Transverse colon (tissue), 4 donors: ENCODE results near the gene CLCN1. TPM values are rescaled to one million over a fixed set of nuclear protein-coding genes. Genes with fewer than 3 reads are reported as not detected.

Source experiments
- DNase-seq: peaks from one replicate; pipeline ENCODE4 v3.0.0-alpha.2; 2019
- H3K27ac ChIP-seq, 4 donors: fragments of 200-600 bp; sonication (generic); 2 replicates each; pipeline ENCODE4 v1.5.1; 2016 to 2018; ENCODE audit warnings: inconsistent platforms in 4 of 4
- H3K27me3 ChIP-seq: fragments of 200-600 bp; sonication (generic); 2 replicates; pipeline ENCODE4 v1.5.1; 2017; ENCODE audit warnings: inconsistent platforms
- H3K36me3 ChIP-seq, 4 donors: fragments of 200-600 bp; sonication (generic); 2 replicates each; pipeline ENCODE4 v1.5.1; 2017 to 2019; ENCODE audit warnings: inconsistent platforms in 4 of 4
- H3K4me1 ChIP-seq, 4 donors: fragments of 200-600 bp; sonication (generic); 2 replicates each; pipeline ENCODE4 v1.5.1; 2017 to 2020; ENCODE audit warnings: inconsistent platforms in 4 of 4
- H3K4me3 ChIP-seq, 4 donors: fragments of 200-600 bp; sonication (generic); 1 replicate in 1 of 4; 2 replicates in 3 of 4; pipeline versions ENCODE4 v1.5.1 to v1.6.1; 2017 to 2019; ENCODE audit warnings: inconsistent platforms in 4 of 4
- H3K9me3 ChIP-seq, 2 donors: fragments of 200-600 bp; sonication (generic); 2 replicates each; pipeline ENCODE4 v1.5.1; 2017 to 2019; ENCODE audit warnings: inconsistent platforms in 2 of 2
- CTCF ChIP-seq, 5 experiments: fragments of 200-600 bp in 3 of 5; fragments of 450-650 bp in 2 of 5; sonication (generic) in 3 of 5; IDR thresholded peaks; 1 replicate in 2 of 5; 2 replicates in 3 of 5; pipeline ENCODE4 v1.5.1; 2016 to 2017; ENCODE audit warnings: antibody characterized with exemption in 5 of 5, inconsistent platforms in 3 of 5, mild to moderate bottlenecking in 2 of 5, moderate library complexity in 1 of 5
- EP300 ChIP-seq: sonication (generic); formaldehyde crosslinking; IDR thresholded peaks from one replicate; pipeline ENCODE4 v1.6.1; 2017; ENCODE audit warnings: antibody characterized with exemption, low read depth
- POLR2A ChIP-seq: fragments of 450-650 bp; IDR thresholded peaks from one replicate; pipeline ENCODE4 v1.6.1; 2016; ENCODE audit warnings: antibody characterized with exemption, mild to moderate bottlenecking, moderate library complexity
- POLR2AphosphoS5 ChIP-seq, 3 donors: sonication (generic); formaldehyde crosslinking; IDR thresholded peaks; one replicate each; pipeline ENCODE4 v1.6.1; 2016; ENCODE audit warnings: antibody characterized with exemption in 3 of 3
- WGBS, 2 donors: methylation state at CpG; one replicate each; pipeline ENCODE4 v1.1.5; 2018; ENCODE audit warnings: low coverage in 1 of 2; 5-methylcytosine and 5-hydroxymethylcytosine counted together
- in situ Hi-C, 4 donors: fragments of 200-750 bp; cut with MboI; loops; one replicate each; pipeline versions ENCODE4 v1.15.0 to v1.15.1; 2017; ENCODE audit warnings: low sequenced_read_pairs in 3 of 4, low pct_ligation_motif_present in 1 of 4, low pct_unique_long_range_greater_than_20kb in 1 of 4
- intact Hi-C: fragments of 100-400 bp; cut with DNase I; formaldehyde crosslinking; loops from one replicate; pipeline ENCODE4 v1.15.1; 2023; ENCODE audit warnings: low total_unique reads
- total RNA-seq, 4 donors: library from RNA; depleted of rRNA; stranded (reverse); fragments of >200 nt; gene quantifications; one replicate each; pipeline ENCODE4 v1.1.0, GENCODE V29; 2016

Gene CLCN1
- total RNA-seq, 4 donors from 2014 or later = not detected

- H3K36me3 ChIP-seq = peaks cover 3 to 78% (median 32%) of the 10 kb centered on the region in 4 donors
- peaks cover 0 to 34% (median 4%) of the 10 kb centered on the region in 4 donors for H3K4me1 ChIP-seq
- in situ Hi-C loops (no loop called here), intact Hi-C loops (no loop called here)
- no peak for DNase-seq
- peak overlapping the region in 1 of 4 donors; percentile 9 for H3K27ac ChIP-seq
- TF ChIP-seq POLR2AphosphoS5 (IDR thresholded peaks at IDR 0.05) = no peak
- TF ChIP-seq CTCF (IDR thresholded peaks at IDR 0.05) = no peak
- TF ChIP-seq EP300 = no peak
- no peaks in the 10 kb centered on the region for H3K27me3 ChIP-seq
- H3K9me3 ChIP-seq = no peaks in the 10 kb centered on the region
- H3K4me3 ChIP-seq = no peak overlapping the region
Observed at GRCh38 chr7:143295870-143296269, 20.0 kb upstream of the CLCN1 start.

- no peak for TF ChIP-seq EP300
- TF ChIP-seq POLR2AphosphoS5 (IDR thresholded peaks at IDR 0.05) = no peak
- no peak for TF ChIP-seq POLR2A
- TF ChIP-seq CTCF (IDR thresholded peaks at IDR 0.05) = no peak
Observed at GRCh38 chr7:143296686-143297085, 19.2 kb upstream of the CLCN1 start.

GRCh38 chr7:143299346-143299745 is 16.6 kb upstream of the CLCN1 start:
- H3K36me3 ChIP-seq = peaks cover 0 to 84% (median 29%) of the 10 kb centered on the region in 4 donors
- TF ChIP-seq POLR2AphosphoS5 (IDR thresholded peaks at IDR 0.05) (no peak), EP300 (no peak), CTCF (IDR thresholded peaks at IDR 0.05) (no peak), POLR2A (no peak)
- in situ Hi-C loops (no loop called here), intact Hi-C loops (no loop called here)
- DNase-seq = no peak
- H3K27ac ChIP-seq = no peak overlapping the region
- no peaks in the 10 kb centered on the region for H3K9me3 ChIP-seq
- H3K27me3 ChIP-seq = no peaks in the 10 kb centered on the region
- no peak overlapping the region for H3K4me3 ChIP-seq
- H3K4me1 ChIP-seq = peaks cover 0 to 33% (median 4%) of the 10 kb centered on the region in 4 donors
- 77 to 89% methylated on average over 2 of the region's 2 CpGs for WGBS, 2 donors

More at GRCh38 chr7:143296686-143297085, 19.2 kb upstream of the CLCN1 start:
- H3K27me3 ChIP-seq = no peaks in the 10 kb centered on the region
- peaks cover 0 to 33% (median 4%) of the 10 kb centered on the region in 4 donors for H3K4me1 ChIP-seq
- intact Hi-C loops (no loop called here), in situ Hi-C loops (no loop called here)
- no peak overlapping the region for H3K4me3 ChIP-seq
- H3K9me3 ChIP-seq = no peaks in the 10 kb centered on the region
- H3K36me3 ChIP-seq = peaks cover 3 to 86% (median 32%) of the 10 kb centered on the region in 4 donors
- DNase-seq = no peak
- 49 to 71% methylated on average over 1 to 2 of the region's 2 CpGs for WGBS, 2 donors
- no peak overlapping the region for H3K27ac ChIP-seq

- TF ChIP-seq CTCF (IDR thresholded peaks at IDR 0.05) (peak; percentile 51 to 68 (median 59)), POLR2A (no peak)
- peaks cover 0 to 33% (median 4%) of the 10 kb centered on the region in 4 donors for H3K4me1 ChIP-seq
- in situ Hi-C loops (loop anchor here in 3 of 4 donors (5.0 to 10.0 kb wide), 2 partner anchors 55 to 58 kb away; no protein-coding TSS in a partner anchor), intact Hi-C loops (no loop called here)
- no peaks in the 10 kb centered on the region for H3K9me3 ChIP-seq
- no peak overlapping the region for H3K27ac ChIP-seq
- H3K27me3 ChIP-seq = no peaks in the 10 kb centered on the region
- H3K36me3 ChIP-seq = peaks cover 0 to 84% (median 29%) of the 10 kb centered on the region in 4 donors
- H3K4me3 ChIP-seq = no peak overlapping the region
- WGBS, 2 donors = 41 to 60% methylated on average over 3 to 8 of the region's 8 CpGs
- DNase-seq = peak; percentile 65
Observed at GRCh38 chr7:143299840-143300239, 16.1 kb upstream of the CLCN1 start.
